HCT116 (cell line): ENCODE results near the gene CXCL8.

ENCODE experiments used
- EZH2 ChIP-seq: fragments of 200-600 bp; sonication (generic); IDR thresholded peaks from 2 replicates; pipeline ENCODE4 v1.6.1; 2017; ENCODE audit warnings: antibody characterized with exemption, mixed run types
- EZH2phosphoT487 ChIP-seq: fragments of 200-600 bp; IDR thresholded peaks from 2 replicates; pipeline ENCODE4 v1.6.1; 2018; ENCODE audit warnings: antibody characterized with exemption, borderline replicate concordance
- MAX ChIP-seq: IDR thresholded peaks from 2 replicates; pipeline ENCODE4 v1.6.1; 2012
- POLR2A ChIP-seq: IDR thresholded peaks from 2 replicates; pipeline ENCODE4 v1.7.0; 2011; ENCODE audit warnings: borderline replicate concordance; ENCODE audit not compliant: insufficient read depth, insufficient read length; ENCODE audit errors: extremely low read depth
- POLR2AphosphoS5 ChIP-seq: IDR thresholded peaks from 2 replicates; pipeline ENCODE4 v1.6.1; 2011; ENCODE audit warnings: mild to moderate bottlenecking, low read depth, low read length, moderate library complexity
- SRF ChIP-seq: IDR thresholded peaks from 2 replicates; pipeline ENCODE4 v1.6.1; 2012; ENCODE audit warnings: low read depth
- TCF7L2 ChIP-seq: IDR thresholded peaks from 2 replicates; pipeline ENCODE4 v1.7.0; 2011; ENCODE audit warnings: borderline replicate concordance, inconsistent platforms; ENCODE audit not compliant: insufficient read depth, insufficient read length; ENCODE audit errors: extremely low read depth
- YY1 ChIP-seq: IDR thresholded peaks from 2 replicates; pipeline ENCODE4 v1.6.1; 2011; ENCODE audit warnings: low read length, low read depth, moderate library complexity, mild to moderate bottlenecking; ENCODE audit not compliant: insufficient replicate concordance; ENCODE audit errors: extremely low read depth
- ZFX ChIP-seq: fragments of 450-650 bp; IDR thresholded peaks from 2 replicates; pipeline ENCODE4 v1.6.1; 2017
- ZNF274 ChIP-seq: fragments of 200-500 bp; sonication (Bioruptor generic); IDR thresholded peaks from 2 replicates; pipeline ENCODE4 v1.6.1; 2014; ENCODE audit warnings: mild to moderate bottlenecking, low read depth, low read length, inconsistent platforms
- TF ChIP-seq, protein P1 (sequence below), 3 experiments: fragments of 200-600 bp in 1 of 3; sonication (generic) in 1 of 3; IDR thresholded peaks in 2 of 3; conservative IDR thresholded peaks in 1 of 3; 2 replicates each; pipeline ENCODE4 v1.5.1; 2012 to 2017; ENCODE audit warnings: low read depth in 2 of 3, low read length in 2 of 3, antibody characterized with exemption in 1 of 3, borderline replicate concordance in 1 of 3, control low read depth in 1 of 3, mild to moderate bottlenecking in 1 of 3, mixed read lengths in 1 of 3, mixed run types in 1 of 3, moderate library complexity in 1 of 3; ENCODE audit not compliant: insufficient read depth in 1 of 3

GRCh38 chr4:73702796-73703287 is 37.5 kb upstream of the CXCL8 start:
- no peak for TF ChIP-seq POLR2A
- no peak for TF ChIP-seq EZH2
- TF ChIP-seq, protein P1, sequence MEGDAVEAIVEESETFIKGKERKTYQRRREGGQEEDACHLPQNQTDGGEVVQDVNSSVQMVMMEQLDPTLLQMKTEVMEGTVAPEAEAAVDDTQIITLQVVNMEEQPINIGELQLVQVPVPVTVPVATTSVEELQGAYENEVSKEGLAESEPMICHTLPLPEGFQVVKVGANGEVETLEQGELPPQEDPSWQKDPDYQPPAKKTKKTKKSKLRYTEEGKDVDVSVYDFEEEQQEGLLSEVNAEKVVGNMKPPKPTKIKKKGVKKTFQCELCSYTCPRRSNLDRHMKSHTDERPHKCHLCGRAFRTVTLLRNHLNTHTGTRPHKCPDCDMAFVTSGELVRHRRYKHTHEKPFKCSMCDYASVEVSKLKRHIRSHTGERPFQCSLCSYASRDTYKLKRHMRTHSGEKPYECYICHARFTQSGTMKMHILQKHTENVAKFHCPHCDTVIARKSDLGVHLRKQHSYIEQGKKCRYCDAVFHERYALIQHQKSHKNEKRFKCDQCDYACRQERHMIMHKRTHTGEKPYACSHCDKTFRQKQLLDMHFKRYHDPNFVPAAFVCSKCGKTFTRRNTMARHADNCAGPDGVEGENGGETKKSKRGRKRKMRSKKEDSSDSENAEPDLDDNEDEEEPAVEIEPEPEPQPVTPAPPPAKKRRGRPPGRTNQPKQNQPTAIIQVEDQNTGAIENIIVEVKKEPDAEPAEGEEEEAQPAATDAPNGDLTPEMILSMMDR (IDR thresholded peaks at IDR 0.05 in 2 of 3, conservative IDR thresholded peaks at IDR 0.05 in 1 of 3; ENCODE audit: borderline replicate concordance in 1 of 3, insufficient read depth in 1 of 3, low read depth in 2 of 3, low read length in 2 of 3) = no peak
- TF ChIP-seq EZH2phosphoT487 = no peak
- no peak for TF ChIP-seq POLR2AphosphoS5
- TF ChIP-seq SRF = no peak
- TF ChIP-seq MAX = no peak
- TF ChIP-seq YY1 = no peak
- TF ChIP-seq ZFX = no peak
- no peak for TF ChIP-seq ZNF274
- TF ChIP-seq TCF7L2 = no peak
